ENCODE results near the gene SPRY2.

Gene SPRY2

DNA sequence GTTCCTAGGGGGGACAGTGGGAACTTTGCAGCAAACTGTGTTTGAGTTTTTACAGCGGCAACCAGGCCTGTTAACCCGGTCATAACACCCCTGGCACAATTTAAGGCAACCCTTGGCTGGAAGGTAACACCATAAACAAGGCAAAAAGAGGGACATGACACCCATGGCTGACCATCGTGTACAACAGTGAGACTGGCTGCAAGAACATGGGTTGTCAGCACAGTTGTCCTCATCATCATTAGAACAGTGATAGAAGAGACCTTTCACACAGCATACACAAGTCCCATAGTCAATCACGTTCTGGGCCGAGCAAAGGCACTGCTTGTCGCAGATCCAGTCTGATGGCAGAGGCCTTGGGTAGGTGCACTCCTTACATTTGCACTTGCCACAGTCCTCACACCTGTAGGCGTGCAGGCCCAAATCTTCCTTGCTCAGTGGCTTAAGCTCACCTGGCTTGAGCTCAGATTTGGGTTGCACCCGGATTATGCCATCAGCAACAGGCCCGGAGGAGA is 4.1 kb downstream of the SPRY2 start:
- no peak overlapping the region for H3K4me3 ChIP-seq (ENCODE audit: low read depth, low read length)
- DNase-seq (ENCODE audit: low read depth): no peak
- TF ChIP-seq CTCF (IDR thresholded peaks at IDR 0.05; ENCODE audit: control insufficient read depth, extremely low read depth, insufficient read depth): no peak

DNA sequence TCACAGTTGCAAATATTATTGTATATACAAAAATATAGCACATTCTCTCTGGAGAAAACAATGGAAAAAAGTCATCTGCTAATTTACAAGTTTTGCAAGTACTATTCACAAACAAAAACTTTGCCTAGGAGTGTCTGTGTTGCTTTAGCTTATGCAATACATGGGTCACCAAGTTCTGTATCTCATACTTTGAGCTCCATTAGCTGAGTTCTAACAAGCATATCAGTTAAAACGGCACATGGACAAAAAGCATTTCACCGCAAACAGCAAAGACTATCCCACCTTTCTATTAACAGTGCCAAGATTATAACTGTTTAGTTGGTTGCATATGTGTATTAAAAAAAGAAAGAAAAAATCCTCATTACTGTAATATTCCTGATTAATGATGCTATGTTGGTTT is 4.6 kb downstream of the SPRY2 start:
- no peak for TF ChIP-seq CTCF (IDR thresholded peaks at IDR 0.05; ENCODE audit: control insufficient read depth, extremely low read depth, insufficient read depth)
- no peak for DNase-seq (ENCODE audit: low read depth)
- H3K4me3 ChIP-seq (ENCODE audit: low read depth, low read length): no peak overlapping the region

DNA sequence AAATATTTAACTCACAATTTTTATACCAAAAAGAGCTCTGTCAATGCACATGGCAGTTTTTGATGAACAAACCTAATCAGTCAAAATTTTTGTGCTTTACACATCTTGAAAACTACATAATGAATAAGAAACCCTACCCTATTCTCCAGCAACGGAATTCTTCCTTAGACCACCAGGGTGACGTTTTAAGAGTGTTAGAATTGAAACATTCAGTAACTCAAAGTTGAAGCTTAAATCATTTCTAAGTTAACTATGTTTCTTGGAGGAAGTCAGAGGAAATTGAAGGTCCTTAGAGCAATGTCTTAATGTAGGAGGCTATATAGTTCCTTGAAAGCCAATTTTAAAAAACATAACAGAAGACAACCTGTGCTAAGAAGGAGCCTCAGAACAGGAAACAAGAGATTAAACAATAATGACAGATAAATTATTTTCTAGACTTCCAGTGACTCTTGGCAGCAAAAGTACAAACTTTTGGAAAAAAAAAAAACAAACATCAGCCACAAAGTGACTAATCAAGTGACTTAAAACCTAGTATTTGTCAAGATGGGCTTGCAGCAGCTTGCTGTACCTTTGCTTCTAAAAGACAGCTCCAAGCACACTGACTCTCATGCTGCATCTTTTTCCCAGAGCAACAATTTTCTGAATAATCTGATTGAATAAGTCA is 6.2 kb downstream of the SPRY2 start:
- H3K4me3 ChIP-seq (ENCODE audit: low read depth, low read length): no peak overlapping the region
- DNase-seq (ENCODE audit: low read depth): no peak
- TF ChIP-seq CTCF (IDR thresholded peaks at IDR 0.05; ENCODE audit: control insufficient read depth, extremely low read depth, insufficient read depth): no peak

DNA sequence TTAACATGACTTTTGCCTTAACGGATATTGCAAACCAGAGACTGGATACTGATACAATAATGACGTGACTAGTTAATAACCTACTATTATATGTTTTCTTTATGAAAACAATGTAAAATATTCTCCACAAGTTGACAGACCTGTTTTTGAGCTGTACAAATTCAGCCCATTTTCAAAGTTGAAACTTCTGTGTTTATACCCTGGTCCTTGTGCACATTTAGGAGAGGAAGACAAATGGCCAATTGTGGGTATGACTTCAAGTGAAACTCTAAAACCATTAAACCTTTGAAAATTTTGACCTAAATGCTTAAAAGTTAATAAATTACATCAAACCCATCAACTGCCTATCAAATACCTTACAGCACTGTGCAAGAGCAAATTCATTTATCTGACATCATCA is 8.9 kb downstream of the SPRY2 start:
- no peak overlapping the region for H3K4me3 ChIP-seq (ENCODE audit: low read depth, low read length)
- TF ChIP-seq CTCF (IDR thresholded peaks at IDR 0.05; ENCODE audit: control insufficient read depth, extremely low read depth, insufficient read depth): no peak
- no peak for DNase-seq (ENCODE audit: low read depth)

GRCh38 chr13:80329250-80329649 is 11.7 kb downstream of the SPRY2 start:
- no peak for DNase-seq (ENCODE audit: low read depth)
- no peak overlapping the region for H3K4me3 ChIP-seq (ENCODE audit: low read depth, low read length)
- no peak for TF ChIP-seq CTCF (IDR thresholded peaks at IDR 0.05; ENCODE audit: control insufficient read depth, extremely low read depth, insufficient read depth)

DNA sequence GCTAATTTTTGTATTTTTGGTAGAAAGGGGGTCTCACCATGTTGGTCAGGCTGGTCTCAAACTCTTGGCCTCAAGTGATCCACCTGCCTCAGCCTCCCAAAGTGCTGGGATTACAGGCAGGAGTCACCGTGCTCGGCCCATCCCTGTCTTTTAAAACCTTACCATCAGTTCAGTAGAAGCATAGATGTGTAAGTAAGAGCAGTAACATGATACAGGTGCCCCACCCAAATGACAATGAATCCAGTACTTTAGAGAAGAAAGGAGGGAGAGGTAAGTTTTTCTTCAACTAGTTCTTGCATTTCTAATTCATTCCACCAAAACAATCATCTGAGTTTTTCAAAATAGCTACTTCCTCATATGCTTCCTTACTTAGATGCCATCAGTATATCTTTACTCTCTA is 21.9 kb downstream of the SPRY2 start:
- H3K4me3 ChIP-seq (ENCODE audit: low read depth, low read length): no peak overlapping the region
- no peak for TF ChIP-seq CTCF (IDR thresholded peaks at IDR 0.05; ENCODE audit: control insufficient read depth, extremely low read depth, insufficient read depth)
- DNase-seq (ENCODE audit: low read depth): no peak

All from LNCaP clone FGC (cell line).